Measurements from ENCODE around the gene PTPRN2.

- TF ChIP-seq GATA2 (IDR thresholded peaks at IDR 0.05; ENCODE audit: low read depth, low read length), result no peak
- no peak for TF ChIP-seq GATA3 (IDR thresholded peaks at IDR 0.05; ENCODE audit: low read depth, low read length)
Measured at GRCh38 chr7:157727964-157728615, 859.5 kb downstream of the PTPRN2 start.

Measured in SH-SY5Y (cell line).